Astrocyte of the cerebellum (primary cell): ENCODE data around the gene RNASE7.

Experiments used
- DNase-seq: peaks from one replicate; pipeline ENCODE4 v3.0.0-alpha.2; 2011; ENCODE audit warnings: low read depth
- H3K4me3 ChIP-seq: 2 replicates; pipeline ENCODE4 v1.5.1; 2011; ENCODE audit warnings: mild to moderate bottlenecking, low read depth, low read length, moderate library complexity
- CTCF ChIP-seq: IDR thresholded peaks from 2 replicates; pipeline ENCODE4 v1.5.1; 2012; ENCODE audit warnings: low read length, low read depth, moderate library complexity, mild to moderate bottlenecking; ENCODE audit errors: missing control alignments
- in situ Hi-C: cut with HindIII; loops from 2 replicates; pipeline ENCODE4 v1.10.0; 2017; ENCODE audit warnings: low sequenced_read_pairs

Gene RNASE7

DNA sequence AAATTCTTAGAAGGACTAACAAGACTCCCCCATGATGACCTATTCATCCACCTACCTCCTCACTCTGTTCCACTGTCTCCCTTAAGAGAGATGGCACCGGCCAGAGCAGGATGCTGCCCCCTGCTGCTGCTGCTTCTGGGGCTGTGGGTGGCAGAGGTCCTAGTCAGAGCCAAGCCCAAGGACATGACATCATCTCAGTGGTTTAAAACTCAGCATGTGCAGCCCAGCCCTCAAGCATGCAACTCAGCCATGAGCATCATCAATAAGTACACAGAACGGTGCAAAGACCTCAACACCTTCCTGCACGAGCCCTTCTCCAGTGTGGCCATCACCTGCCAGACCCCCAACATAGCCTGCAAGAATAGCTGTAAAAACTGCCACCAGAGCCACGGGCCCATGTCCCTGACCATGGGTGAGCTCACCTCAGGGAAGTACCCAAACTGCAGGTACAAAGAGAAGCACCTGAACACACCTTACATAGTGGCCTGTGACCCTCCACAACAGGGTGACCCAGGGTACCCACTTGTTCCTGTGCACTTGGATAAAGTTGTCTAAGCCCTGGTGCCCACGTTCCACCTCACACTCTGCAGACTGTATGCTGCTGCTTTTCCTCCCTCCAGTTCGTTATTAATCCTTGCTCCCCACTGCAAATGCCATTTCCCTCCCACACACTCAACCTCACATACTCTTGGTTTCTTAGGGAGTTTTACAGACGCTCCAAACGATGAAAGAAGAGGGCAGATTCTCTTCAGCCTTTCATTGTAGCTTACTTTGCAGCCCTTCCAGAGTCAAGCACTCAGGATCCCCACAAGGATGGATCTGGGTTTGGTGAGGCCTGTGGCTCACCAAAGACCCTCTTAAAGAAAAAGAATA lies 15.9 kb downstream of the RNASE7 start, which contains the start of gene RNASE8:
Gene RNASE8 (plus strand): TSS at position 20 of the 873 bp plus-strand sequence. CDS start 71 bp downstream, at position 91.
- TF ChIP-seq CTCF: no peak
- no peak within 1 kb of the TSS for H3K4me3 ChIP-seq
- DNase-seq: no peak
- in situ Hi-C loops: no loop called here

DNA sequence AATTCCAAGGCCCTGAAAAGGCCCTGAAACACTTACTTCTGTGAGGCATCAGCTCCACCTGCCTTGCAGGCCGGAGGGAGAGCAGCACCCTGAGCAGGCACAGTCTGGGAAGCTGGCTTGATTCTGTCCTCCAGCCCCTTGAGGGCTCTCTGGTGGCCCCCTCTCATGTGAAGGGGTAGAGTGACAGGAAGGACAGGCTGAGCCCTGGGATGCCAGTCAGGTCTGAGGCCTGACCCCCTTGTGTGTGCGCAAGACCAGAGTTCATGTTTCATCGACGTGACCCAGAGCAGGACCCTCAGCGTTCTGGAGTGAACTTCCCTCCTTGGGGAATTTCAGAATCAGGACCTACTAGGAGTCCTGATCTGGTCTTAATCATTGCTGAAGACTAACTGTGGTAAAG lies 16.7 kb downstream of the RNASE7 start:
- H3K4me3 ChIP-seq: no peak overlapping the region
- DNase-seq: no peak
- no peak for TF ChIP-seq CTCF
- in situ Hi-C loops: no loop called here

GRCh38 chr14:21059842-21060613 lies 17.9 kb downstream of the RNASE7 start:
- no peak overlapping the region for H3K4me3 ChIP-seq
- TF ChIP-seq CTCF: no peak
- in situ Hi-C loops: loop anchor here (5.0 kb wide), 1 partner anchor 47 kb away; no protein-coding TSS in a partner anchor
- DNase-seq: no peak

DNA sequence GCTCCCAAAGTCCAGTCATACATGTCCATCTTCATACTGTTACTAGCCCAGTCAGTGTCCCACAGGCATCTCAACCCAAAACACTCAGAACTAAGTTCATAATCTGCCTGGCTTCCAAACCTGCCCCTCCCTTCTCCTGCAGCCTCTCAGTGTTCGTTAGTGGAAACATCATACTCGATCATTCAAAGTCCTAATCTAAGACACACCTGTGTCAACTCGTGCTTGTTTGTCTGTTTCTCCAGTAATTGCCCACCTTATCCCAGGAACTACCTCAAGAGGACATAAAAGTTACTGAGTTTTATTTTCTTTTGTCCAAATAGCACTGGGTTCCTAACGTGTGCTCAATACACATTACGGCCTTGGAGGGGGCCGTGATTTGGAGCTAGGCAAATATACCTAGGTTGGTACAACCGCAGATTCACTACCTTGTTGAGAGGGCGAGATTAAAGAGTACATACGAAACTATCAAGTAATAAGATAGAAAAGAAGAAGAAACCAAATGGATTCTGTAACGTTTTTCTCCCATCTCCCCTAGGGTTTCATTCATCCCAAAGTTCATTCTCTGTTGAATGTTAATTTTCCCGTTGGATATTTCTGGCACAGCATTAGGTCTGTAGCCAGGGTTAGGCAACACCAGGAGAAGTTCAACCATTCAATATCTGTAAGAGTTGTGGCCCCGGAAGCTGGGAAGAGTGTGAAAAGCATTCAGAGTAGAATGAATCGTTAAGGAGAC lies 18.6 kb downstream of the RNASE7 start:
- H3K4me3 ChIP-seq: no peak overlapping the region
- in situ Hi-C loops: loop anchor here (5.0 kb wide), 1 partner anchor 47 kb away; no protein-coding TSS in a partner anchor
- no peak for DNase-seq
- TF ChIP-seq CTCF: no peak

DNA sequence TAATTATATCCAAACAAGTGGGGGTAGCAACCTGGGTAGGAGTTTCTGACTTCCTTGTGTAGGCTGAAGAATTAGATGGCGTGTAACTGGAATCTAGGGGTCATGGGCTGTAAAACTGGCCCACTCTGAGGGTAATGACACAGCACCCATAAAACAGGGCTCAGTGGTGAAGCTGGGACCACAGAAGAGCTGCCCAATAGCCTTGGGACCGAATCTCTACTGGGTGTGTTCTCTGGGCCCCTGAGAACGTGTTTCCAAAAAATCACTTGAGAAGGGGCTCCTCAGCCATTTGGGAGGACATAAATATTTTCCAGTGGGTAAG lies 19.1 kb downstream of the RNASE7 start:
- no peak overlapping the region for H3K4me3 ChIP-seq
- in situ Hi-C loops: loop anchor here (5.0 kb wide), 1 partner anchor 46 kb away; no protein-coding TSS in a partner anchor
- TF ChIP-seq CTCF: no peak
- no peak for DNase-seq

DNA sequence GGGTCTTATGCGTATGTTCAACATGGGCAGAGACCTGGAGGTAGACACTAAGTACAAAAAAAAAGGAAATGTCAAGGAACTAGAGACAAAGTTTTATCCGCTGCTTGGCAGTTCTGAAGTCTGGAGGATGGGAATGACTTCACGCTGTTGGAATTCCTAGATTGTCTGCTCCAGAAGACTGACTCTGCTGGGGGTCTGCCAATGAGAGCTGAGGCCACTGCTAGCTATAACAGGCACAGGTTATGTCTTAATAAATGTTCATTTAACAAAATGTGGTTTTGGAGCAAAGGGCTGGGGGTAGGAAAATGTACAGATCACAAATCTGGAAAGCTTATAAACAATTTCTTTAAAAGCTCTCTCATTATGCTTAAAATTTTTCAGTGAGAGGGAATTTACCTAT lies 21.3 kb downstream of the RNASE7 start:
- no peak overlapping the region for H3K4me3 ChIP-seq
- TF ChIP-seq CTCF: no peak
- DNase-seq: peak; percentile 70
- in situ Hi-C loops: loop anchor here (5.0 kb wide), 1 partner anchor 44 kb away; no protein-coding TSS in a partner anchor
